CD4-positive, alpha-beta T cell (primary cell): Measurements from ENCODE around the gene PAK1. TPM values are rescaled to one million over a fixed set of nuclear protein-coding genes. Genes with fewer than 3 reads are reported as not detected.

Experiments used
- ATAC-seq: fragments of 200-7000 bp; cut with Tn5 transposase; one replicate; pipeline ENCODE4 v1.10.0; 2022; ENCODE audit warnings: mild to moderate bottlenecking; ENCODE audit not compliant: poor library complexity
- CTCF ChIA-PET: fragments of 350-600 bp; sonication (Branson Sonifier 250); formaldehyde crosslinking; loops from one replicate; lab custom pipeline; 2021; ENCODE audit warnings: antibody characterized with exemption, inconsistent platforms; lab: Charles Lee
- POLR2A ChIA-PET: fragments of 350-600 bp; sonication (Branson Sonifier 250); formaldehyde crosslinking; loops from one replicate; lab custom pipeline; 2021; ENCODE audit warnings: antibody characterized with exemption, inconsistent platforms; lab: Charles Lee
- DNase-seq, 14 experiments: peaks; one replicate each; pipeline ENCODE4 v3.0.0-alpha.2; 2013 to 2020; ENCODE audit warnings: mixed read lengths in 2 of 14
- H3K27ac ChIP-seq, 2 donors: one replicate each; pipeline versions ENCODE4 v1.5.1 to v1.7.0; 2013; ENCODE audit warnings: low read length in 2 of 2, low read depth in 1 of 2, mild to moderate bottlenecking in 1 of 2
- H3K27me3 ChIP-seq, 2 experiments: 1 replicate in 1 of 2; 2 replicates in 1 of 2; pipeline versions ENCODE4 v1.6.1 to v1.7.0; 2013; ENCODE audit warnings: low read length in 2 of 2, control low read depth in 1 of 2, mild to moderate bottlenecking in 1 of 2, moderate library complexity in 1 of 2; ENCODE audit not compliant: insufficient read depth in 2 of 2, control insufficient read depth in 1 of 2
- H3K36me3 ChIP-seq: one replicate; pipeline ENCODE4 v1.6.1; 2013; ENCODE audit warnings: low read length, control low read depth; ENCODE audit not compliant: insufficient read depth
- H3K4me1 ChIP-seq: one replicate; pipeline ENCODE4 v1.6.1; 2013; ENCODE audit warnings: low read length, control low read depth; ENCODE audit not compliant: insufficient read depth
- H3K4me3 ChIP-seq: one replicate; pipeline ENCODE4 v1.5.1; 2013; ENCODE audit warnings: mild to moderate bottlenecking, low read length, moderate library complexity
- H3K9me3 ChIP-seq, 2 experiments: 1 replicate in 1 of 2; 2 replicates in 1 of 2; pipeline versions ENCODE4 v1.6.1 to v1.7.0; 2013; ENCODE audit warnings: low read length in 2 of 2, mild to moderate bottlenecking in 2 of 2, control low read depth in 1 of 2, moderate library complexity in 1 of 2; ENCODE audit not compliant: control insufficient read depth in 1 of 2, insufficient read depth in 1 of 2
- H3K27ac Mint-ChIP-seq: one replicate; pipeline ENCODE4 v1.8.0; 2020; ENCODE audit warnings: mixed read lengths
- H3K27me3 Mint-ChIP-seq: one replicate; pipeline ENCODE4 v1.8.0; 2021; ENCODE audit warnings: mixed read lengths
- H3K36me3 Mint-ChIP-seq: one replicate; pipeline ENCODE4 v1.8.0; 2021; ENCODE audit warnings: low read depth, mixed read lengths
- H3K4me1 Mint-ChIP-seq: one replicate; pipeline ENCODE4 v1.8.0; 2021; ENCODE audit warnings: low read depth, mixed read lengths
- H3K4me3 Mint-ChIP-seq: one replicate; pipeline ENCODE4 v1.8.0; 2020; ENCODE audit warnings: mild to moderate bottlenecking, mixed read lengths
- H3K9me3 Mint-ChIP-seq: one replicate; pipeline ENCODE4 v1.8.0; 2020; ENCODE audit warnings: mixed read lengths
- CTCF ChIP-seq: fragments of 200-600 bp; IDR thresholded peaks from one replicate; pipeline ENCODE4 v1.8.0; 2022; ENCODE audit warnings: antibody characterized with exemption, mild to moderate bottlenecking
- intact Hi-C, 2 experiments: fragments of 100-400 bp; cut with DNase I in 1 of 2; cut with micrococcal nuclease in 1 of 2; formaldehyde crosslinking; loops; one replicate each; pipeline versions ENCODE4 v1.15.1 to v1.9.0; 2023 to 2025; cut with DNase I, micrococcal nuclease
- total RNA-seq, 174 experiments: library from RNA in 2 of 174; stranded (reverse) in 2 of 174; gene quantifications; one replicate each; pipeline ENCODE4 v1.2.3 and lab custom pipeline; 2021 to 2026

Gene PAK1
- total RNA-seq, 2 experiments from 2014 or later = 6.9 to 12.6 TPM

GRCh38 chr11:77374108-77374507, 99.8 kb downstream of the PAK1 start:
- TF ChIP-seq CTCF = no peak
- CTCF ChIA-PET = no interaction called here
- POLR2A ChIA-PET = no interaction called here

GRCh38 chr11:77372726-77373125, 101.2 kb downstream of the PAK1 start:
- DNase-seq = no peak
- no peak overlapping the region for H3K4me3 Mint-ChIP-seq
- Histone ChIP-seq H3K9me3 (no peaks in the 10 kb centered on the region), H3K36me3 (peaks cover 4% of the 10 kb centered on the region), H3K27ac (no peak overlapping the region), H3K27me3 (no peaks in the 10 kb centered on the region), H3K4me3 (no peak overlapping the region), H3K4me1 (no peaks in the 10 kb centered on the region)
- TF ChIP-seq CTCF = no peak
- ChIA-PET CTCF (no interaction called here), POLR2A (no interaction called here)
- intact Hi-C loops = no loop called here
- no peaks in the 10 kb centered on the region for H3K9me3 Mint-ChIP-seq
- no peak overlapping the region for H3K27ac Mint-ChIP-seq
- no peaks in the 10 kb centered on the region for H3K4me1 Mint-ChIP-seq
- ATAC-seq = no peak
- H3K36me3 Mint-ChIP-seq = peaks cover 32% of the 10 kb centered on the region
- no peaks in the 10 kb centered on the region for H3K27me3 Mint-ChIP-seq

More at GRCh38 chr11:77374108-77374507, 99.8 kb downstream of the PAK1 start:
- H3K27me3 Mint-ChIP-seq = no peaks in the 10 kb centered on the region
- no peak overlapping the region for H3K4me3 Mint-ChIP-seq
- no peak overlapping the region for H3K27ac Mint-ChIP-seq
- Histone ChIP-seq H3K36me3 (peaks cover 9% of the 10 kb centered on the region), H3K4me3 (no peak overlapping the region), H3K27me3 (no peaks in the 10 kb centered on the region), H3K4me1 (no peaks in the 10 kb centered on the region), H3K9me3 (no peaks in the 10 kb centered on the region), H3K27ac (no peak overlapping the region)
- no peak for DNase-seq
- H3K4me1 Mint-ChIP-seq = no peaks in the 10 kb centered on the region
- no peaks in the 10 kb centered on the region for H3K9me3 Mint-ChIP-seq
- intact Hi-C loops = no loop called here
- H3K36me3 Mint-ChIP-seq = peaks cover 43% of the 10 kb centered on the region
- ATAC-seq = no peak

- TF ChIP-seq CTCF = no peak
- Histone ChIP-seq H3K9me3 (no peaks in the 10 kb centered on the region), H3K36me3 (peaks cover 4% of the 10 kb centered on the region), H3K4me3 (no peak overlapping the region), H3K27ac (no peak overlapping the region), H3K4me1 (no peaks in the 10 kb centered on the region), H3K27me3 (no peaks in the 10 kb centered on the region)
- intact Hi-C loops = no loop called here
- ChIA-PET CTCF (no interaction called here), POLR2A (no interaction called here)
- no peak overlapping the region for H3K27ac Mint-ChIP-seq
- no peaks in the 10 kb centered on the region for H3K27me3 Mint-ChIP-seq
- no peaks in the 10 kb centered on the region for H3K4me1 Mint-ChIP-seq
- peaks cover 28% of the 10 kb centered on the region for H3K36me3 Mint-ChIP-seq
- DNase-seq (no peak), ATAC-seq (no peak)
- no peak overlapping the region for H3K4me3 Mint-ChIP-seq
- H3K9me3 Mint-ChIP-seq = no peaks in the 10 kb centered on the region
Measured at GRCh38 chr11:77371646-77372045, 102.2 kb downstream of the PAK1 start.
